GM18868 (cell line): ENCODE measurements around the gene DIDO1.
A peak's percentile ranks its signal among the peaks of the same experiment; 100 is the strongest.

ENCODE experiments used
- ATAC-seq: cut with Tn5 transposase; IDR thresholded peaks from one replicate; pipeline ENCODE4 v1.9.1; 2021; ENCODE audit warnings: mild to moderate bottlenecking, moderate library complexity; ENCODE audit not compliant: unreplicated experiment

DIDO1 gene

GRCh38 chr20:62926229-62927127 is at the start of gene DIDO1:
Gene DIDO1 (minus strand): TSS chr20:62926505.
- peak; percentile 75 for ATAC-seq

- ATAC-seq: no peak
Observed at GRCh38 chr20:62975251-62975760, 49.0 kb upstream of the DIDO1 start.

- ATAC-seq: no peak
Observed at GRCh38 chr20:62972845-62973745, 46.8 kb upstream of the DIDO1 start.

DNA sequence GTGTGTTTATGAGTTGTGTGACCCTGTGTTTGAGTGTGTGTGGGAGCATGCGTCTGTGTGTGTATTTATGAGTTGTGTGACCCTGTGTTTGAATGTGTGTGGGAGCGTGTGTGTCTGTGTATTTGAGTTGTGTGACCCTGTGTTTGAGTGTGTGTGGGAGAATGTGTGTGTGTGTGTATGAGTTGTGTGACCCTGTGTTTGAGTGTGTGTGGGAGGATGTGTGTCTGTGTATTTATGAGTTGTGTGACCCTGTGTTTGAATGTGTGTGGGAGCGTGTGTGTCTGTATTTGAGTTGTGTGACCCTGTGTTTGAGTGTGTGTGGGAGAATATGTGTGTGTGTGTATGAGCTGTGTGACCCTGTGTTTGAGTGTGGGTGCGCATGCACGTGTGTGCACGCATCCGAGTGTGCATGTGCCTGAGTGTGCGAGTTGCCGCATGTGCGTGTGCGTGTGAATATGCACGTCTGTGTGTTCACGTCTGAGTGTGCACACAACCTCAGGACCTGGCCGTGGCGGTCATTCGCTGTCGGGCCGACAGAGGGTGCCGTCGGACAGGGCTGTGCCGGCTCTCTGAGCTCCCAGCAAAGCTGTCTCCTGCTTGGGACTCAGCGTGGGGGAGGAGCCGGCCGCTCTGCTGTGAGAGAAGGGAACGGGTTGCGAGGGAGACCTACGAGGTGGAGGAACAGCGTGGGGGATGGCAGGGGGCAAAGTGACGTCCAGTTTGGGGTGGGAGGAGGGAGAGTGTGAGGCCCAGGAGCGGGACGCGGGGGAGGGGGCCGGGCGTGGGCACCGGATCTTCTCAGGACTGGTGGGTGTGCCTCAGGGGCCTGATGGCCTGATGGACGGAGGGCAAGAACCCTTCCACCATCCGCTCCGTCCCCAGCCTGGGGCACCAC is 45.9 kb upstream of the DIDO1 start:
- peak; percentile 83 for ATAC-seq

GRCh38 chr20:62971211-62971949 is 45.1 kb upstream of the DIDO1 start:
- no peak for ATAC-seq

GRCh38 chr20:62970307-62971210 is 44.3 kb upstream of the DIDO1 start:
- ATAC-seq: no peak

GRCh38 chr20:62969939-62970306 is 43.6 kb upstream of the DIDO1 start:
- ATAC-seq: no peak

GRCh38 chr20:62969179-62969760 is 43.0 kb upstream of the DIDO1 start:
- ATAC-seq: no peak

DNA sequence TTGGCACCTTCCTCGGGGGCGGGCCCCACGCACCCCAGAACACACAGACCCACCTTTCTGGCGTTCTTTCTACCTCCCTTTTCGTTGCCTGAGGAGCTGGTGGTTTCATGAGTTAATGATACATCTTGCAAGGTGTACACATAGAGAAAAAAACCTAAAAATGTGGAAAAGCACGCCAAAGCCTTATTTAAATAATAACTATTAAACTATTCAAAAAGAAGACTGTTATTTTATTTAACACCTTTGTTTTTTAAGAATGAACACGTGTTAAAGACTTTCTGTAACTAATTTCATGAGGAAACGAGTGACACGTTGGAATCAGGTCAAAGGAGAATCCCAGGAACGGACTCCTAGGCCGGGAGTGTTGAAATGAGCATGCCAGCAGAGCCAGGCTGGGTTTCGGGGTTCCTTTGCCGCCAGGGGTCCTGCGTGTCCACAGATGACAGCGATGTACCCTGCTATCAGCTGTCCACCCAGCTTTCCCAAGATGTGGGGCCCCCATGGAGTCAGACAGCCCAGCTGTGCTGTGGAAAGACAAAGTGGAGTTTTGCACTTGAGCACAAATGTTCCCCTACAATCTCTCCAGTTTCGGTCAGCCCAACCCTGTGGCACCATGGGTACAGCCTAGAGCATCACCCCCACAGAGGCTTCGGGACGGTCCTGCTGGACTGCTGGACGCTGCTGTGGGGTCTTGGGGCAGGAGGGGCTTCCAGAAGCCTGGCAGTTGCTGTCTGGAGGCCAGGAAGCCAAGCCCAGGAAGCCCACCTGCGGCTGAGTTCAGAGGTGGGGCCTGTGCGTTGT is 42.3 kb upstream of the DIDO1 start:
- no peak for ATAC-seq

DNA sequence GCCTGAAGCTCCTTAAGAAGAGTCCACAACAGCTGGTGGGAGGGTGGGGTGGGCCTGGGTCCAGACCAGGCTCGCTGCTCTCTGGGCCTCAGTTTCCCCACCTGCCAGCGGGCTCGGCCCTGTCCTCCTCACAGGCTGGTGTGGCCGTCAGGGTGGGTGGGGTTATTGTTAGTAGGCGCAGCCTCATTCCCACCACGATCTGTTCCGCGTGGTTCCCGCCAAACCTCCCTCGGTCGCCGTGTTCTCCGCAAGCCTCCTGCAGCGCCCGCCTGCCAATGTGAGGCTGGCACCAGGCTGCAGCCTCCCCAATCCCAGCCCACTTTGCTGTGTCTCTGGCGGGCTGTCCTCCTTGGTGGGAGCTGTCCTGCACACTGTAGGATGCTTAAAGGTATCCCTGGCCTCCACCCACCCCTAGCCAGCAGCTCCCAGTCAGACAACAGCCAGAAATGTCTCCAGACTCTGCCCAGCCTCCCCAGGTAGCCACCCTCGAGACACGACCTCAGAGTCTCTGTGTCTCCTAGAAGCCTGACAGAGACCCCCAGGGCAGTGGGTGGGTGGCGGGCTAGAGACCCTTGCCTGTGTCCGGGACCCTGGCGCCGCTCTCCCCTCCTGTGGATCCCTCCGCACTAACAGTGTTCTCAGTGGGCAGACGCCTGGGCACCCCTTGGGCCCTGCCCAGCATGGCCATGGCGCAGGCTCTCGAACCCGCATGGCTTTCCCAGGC is 41.5 kb upstream of the DIDO1 start:
- no peak for ATAC-seq

DNA sequence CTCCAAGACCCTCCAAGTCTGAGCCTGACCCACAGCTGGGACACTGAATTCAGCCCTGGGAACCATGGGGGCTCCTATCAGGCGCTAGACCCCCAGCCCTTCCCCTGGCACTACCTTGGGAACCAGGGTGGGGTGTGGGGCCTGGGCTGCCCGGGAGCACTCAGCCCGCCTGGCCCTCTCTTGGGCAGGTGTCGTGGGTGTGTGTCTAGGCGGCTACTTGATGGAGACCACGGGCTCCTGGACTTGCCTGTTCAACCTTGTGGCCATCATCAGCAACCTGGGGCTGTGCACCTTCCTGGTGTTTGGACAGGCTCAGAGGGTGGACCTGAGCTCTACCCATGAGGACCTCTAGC is 40.8 kb upstream of the DIDO1 start:
- no peak for ATAC-seq

DNA sequence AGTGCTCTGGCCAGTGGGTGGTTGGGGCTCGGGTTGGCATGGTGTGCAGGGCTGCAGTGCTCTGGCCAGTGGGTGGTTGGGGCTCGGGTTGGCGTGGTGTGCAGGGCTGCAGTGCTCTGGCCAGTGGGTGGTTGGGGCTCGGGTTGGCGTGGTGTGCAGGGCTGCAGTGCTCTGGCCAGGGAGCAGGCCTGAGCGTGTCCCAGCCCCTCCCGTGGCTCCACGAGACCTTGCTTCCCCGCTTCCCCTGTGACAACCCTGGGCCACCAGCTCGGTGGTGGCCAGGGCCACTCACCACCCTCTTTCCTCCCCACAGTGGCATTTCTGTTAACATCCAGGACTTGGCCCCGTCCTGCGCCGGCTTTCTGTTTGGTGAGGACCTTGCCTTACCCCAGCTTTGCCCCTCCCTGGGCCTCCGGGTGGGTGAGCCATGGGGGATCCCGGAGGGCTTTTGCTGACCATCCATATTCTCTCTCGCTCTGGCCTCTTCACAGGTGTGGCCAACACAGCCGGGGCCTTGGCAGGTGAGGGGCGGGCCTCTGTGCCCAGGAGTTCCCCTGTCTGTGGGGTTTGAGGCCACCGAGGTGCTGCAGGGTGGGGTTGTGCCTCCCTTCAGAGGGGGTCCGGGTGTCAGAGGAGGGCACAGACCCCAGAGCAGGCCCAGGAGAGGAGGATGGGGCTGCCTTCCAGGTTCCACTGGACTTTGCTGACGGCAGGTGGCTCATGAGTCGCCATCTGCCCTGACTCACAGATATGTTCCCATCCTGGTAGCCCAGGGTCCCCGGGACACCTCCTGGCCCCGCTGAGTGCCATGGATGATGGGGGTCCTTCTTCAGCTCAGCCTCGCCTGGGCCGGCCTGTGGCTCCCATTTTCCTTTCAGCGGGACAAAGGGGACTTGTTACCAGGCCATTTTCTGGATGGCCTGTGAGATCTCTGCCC is 40.2 kb upstream of the DIDO1 start:
- no peak for ATAC-seq

DNA sequence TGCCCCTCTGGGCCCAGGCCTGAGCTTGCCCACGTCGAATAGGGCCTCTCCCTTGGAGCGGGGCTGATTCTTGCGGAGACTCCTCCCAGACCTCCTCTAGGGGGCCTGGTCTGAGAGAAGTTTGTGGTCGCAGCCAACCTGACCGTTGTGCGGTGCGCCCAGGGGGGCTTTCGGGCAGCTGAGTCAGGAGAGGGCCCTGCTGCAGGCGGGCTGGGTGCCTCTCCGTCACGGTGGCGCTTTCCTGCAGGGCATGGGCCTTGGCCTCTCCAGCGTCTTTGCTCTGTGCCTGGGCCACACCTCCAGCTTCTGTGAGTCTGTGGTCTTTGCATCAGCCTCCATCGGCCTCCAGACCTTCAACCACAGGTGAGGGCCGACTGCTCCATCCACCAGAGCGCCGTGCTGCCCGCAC is 39.1 kb upstream of the DIDO1 start:
- ATAC-seq: no peak

- no peak for ATAC-seq
Observed at GRCh38 chr20:62964700-62965099, 38.4 kb upstream of the DIDO1 start.

DNA sequence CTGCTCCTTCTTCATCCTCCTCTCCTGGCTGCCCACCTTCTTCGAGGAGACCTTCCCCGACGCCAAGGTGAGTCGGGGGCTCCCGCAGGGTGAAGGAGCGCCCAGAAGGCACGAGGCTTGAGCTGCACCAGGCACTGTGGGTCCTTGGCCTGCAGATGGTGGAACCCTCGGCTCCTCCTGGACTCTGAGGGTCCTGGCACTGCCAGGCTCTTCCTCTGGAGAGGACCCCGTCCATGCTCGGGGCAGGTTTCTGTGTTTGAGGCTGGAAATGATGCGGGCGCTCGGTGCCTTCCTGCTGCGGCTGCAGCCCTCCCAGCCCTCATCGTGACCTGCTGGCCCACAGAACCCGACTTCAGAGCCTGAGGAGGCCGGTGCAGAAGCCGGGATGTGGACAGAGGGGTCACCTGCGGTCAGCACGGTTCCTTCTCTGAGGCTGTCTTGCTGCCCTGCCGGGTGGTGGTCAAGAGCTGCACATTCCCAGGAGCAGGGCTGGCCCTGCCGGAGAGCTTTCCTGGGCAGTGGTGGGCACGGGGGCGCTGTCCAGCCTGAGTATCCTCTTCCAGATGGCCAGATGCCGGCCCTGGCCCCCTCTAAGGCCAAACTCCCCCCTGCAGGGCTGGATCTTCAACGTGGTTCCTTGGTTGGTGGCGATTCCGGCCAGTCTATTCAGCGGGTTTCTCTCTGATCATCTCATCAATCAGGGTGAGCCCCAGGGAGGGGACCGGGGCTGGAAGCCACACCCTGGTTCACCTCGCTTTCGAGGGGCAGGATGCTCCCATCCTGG is 37.5 kb upstream of the DIDO1 start:
- no peak for ATAC-seq
